ENCODE data around the gene EXT2.
A peak's percentile ranks its signal among the peaks of the same experiment; 100 is the strongest.

EXT2 gene

DNA sequence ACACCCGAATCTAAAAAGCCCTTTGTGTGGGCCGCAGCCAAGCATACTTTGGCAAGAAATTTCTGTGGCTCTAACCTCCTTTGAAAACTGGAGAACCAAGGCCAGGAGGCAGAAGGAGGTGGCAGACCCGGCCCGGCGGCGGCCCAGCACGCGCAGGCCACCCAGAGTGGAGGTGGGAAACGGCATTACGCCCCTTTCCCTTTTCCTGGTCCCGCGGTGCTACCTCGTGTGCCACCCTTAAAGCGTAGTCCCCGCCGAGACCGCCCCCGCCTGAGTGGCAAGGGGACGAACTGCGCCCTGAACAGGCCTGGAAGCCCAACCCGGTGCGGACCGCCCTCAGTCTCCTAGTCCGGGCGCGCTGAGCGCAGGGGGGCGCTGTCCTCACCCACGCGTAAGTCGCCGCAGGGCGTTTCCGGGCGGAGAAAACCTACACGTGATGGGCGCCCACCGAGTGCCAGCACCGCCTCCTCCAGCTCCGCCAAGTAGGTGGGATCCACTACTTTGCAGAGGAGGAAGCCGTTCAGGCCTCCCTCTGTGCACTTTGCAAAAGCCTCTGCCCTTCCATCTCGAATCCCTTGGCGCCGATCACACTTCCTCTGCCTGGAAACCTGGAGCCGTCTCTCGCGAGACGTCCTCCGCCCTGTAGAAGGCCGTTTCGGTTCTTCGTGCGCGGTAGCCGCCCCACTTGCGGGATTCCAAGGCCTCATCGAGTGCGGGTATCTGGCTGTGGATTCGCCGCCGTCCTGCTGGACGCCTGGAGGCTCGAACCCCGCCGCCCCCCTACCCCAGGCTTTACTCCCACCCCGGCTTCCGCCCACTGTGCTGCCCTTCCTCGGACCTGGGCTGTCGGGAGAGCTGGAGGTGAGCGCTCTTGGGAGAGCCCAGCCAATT, 29.4 kb upstream of the EXT2 start, which contains the start of gene ACCS:
Gene ACCS, plus strand, starts transcription at position 430 of the 891 bp plus-strand sequence. CDS start 1,358 bp downstream, outside the sequence.
- TF ChIP-seq, protein P1, sequence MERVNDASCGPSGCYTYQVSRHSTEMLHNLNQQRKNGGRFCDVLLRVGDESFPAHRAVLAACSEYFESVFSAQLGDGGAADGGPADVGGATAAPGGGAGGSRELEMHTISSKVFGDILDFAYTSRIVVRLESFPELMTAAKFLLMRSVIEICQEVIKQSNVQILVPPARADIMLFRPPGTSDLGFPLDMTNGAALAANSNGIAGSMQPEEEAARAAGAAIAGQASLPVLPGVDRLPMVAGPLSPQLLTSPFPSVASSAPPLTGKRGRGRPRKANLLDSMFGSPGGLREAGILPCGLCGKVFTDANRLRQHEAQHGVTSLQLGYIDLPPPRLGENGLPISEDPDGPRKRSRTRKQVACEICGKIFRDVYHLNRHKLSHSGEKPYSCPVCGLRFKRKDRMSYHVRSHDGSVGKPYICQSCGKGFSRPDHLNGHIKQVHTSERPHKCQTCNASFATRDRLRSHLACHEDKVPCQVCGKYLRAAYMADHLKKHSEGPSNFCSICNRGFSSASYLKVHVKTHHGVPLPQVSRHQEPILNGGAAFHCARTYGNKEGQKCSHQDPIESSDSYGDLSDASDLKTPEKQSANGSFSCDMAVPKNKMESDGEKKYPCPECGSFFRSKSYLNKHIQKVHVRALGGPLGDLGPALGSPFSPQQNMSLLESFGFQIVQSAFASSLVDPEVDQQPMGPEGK (CRISPR knock-in tag; IDR thresholded peaks at IDR 0.05; ENCODE audit: borderline replicate concordance): no peak
- no peak for TF ChIP-seq ZNF70 (CRISPR knock-in tag; IDR thresholded peaks at IDR 0.05)
- no peak for TF ChIP-seq OSR1 (CRISPR knock-in tag; IDR thresholded peaks at IDR 0.05)
- no peak for TF ChIP-seq PPARA (CRISPR knock-in tag; IDR thresholded peaks at IDR 0.05; ENCODE audit: borderline replicate concordance)
- TF ChIP-seq TOX (CRISPR knock-in tag; IDR thresholded peaks at IDR 0.05; ENCODE audit: borderline replicate concordance): no peak
- no peak for TF ChIP-seq GLIS3 (CRISPR knock-in tag; IDR thresholded peaks at IDR 0.05)
- TF ChIP-seq CSDC2 (CRISPR knock-in tag; IDR thresholded peaks at IDR 0.05): no peak
- TF ChIP-seq, protein P2, sequence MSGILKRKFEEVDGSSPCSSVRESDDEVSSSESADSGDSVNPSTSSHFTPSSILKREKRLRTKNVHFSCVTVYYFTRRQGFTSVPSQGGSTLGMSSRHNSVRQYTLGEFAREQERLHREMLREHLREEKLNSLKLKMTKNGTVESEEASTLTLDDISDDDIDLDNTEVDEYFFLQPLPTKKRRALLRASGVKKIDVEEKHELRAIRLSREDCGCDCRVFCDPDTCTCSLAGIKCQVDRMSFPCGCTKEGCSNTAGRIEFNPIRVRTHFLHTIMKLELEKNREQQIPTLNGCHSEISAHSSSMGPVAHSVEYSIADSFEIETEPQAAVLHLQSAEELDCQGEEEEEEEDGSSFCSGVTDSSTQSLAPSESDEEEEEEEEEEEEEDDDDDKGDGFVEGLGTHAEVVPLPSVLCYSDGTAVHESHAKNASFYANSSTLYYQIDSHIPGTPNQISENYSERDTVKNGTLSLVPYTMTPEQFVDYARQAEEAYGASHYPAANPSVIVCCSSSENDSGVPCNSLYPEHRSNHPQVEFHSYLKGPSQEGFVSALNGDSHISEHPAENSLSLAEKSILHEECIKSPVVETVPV (CRISPR knock-in tag; IDR thresholded peaks at IDR 0.05): no peak
- 0 out of 2 replicates have a peak, but pooled peaks have one; percentile 31 for TF ChIP-seq ZFP3 (CRISPR knock-in tag; IDR thresholded peaks at IDR 0.05)
- TF ChIP-seq, protein P3, sequence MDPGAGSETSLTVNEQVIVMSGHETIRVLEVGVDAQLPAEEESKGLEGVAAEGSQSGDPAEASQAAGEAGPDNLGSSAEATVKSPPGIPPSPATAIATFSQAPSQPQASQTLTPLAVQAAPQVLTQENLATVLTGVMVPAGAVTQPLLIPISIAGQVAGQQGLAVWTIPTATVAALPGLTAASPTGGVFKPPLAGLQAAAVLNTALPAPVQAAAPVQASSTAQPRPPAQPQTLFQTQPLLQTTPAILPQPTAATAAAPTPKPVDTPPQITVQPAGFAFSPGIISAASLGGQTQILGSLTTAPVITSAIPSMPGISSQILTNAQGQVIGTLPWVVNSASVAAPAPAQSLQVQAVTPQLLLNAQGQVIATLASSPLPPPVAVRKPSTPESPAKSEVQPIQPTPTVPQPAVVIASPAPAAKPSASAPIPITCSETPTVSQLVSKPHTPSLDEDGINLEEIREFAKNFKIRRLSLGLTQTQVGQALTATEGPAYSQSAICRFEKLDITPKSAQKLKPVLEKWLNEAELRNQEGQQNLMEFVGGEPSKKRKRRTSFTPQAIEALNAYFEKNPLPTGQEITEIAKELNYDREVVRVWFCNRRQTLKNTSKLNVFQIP (CRISPR knock-in tag; IDR thresholded peaks at IDR 0.05; ENCODE audit: borderline replicate concordance, low read depth): no peak
- TF ChIP-seq ESRRG (CRISPR knock-in tag; IDR thresholded peaks at IDR 0.05): no peak
- TF ChIP-seq SNAI2 (CRISPR knock-in tag; IDR thresholded peaks at IDR 0.05): no peak
- TF ChIP-seq ARNTL (CRISPR knock-in tag; IDR thresholded peaks at IDR 0.05; ENCODE audit: borderline replicate concordance, low read depth): 0 out of 2 replicates have a peak, but pooled peaks have one; percentile 44
- ATAC-seq: peak; percentile 97

DNA sequence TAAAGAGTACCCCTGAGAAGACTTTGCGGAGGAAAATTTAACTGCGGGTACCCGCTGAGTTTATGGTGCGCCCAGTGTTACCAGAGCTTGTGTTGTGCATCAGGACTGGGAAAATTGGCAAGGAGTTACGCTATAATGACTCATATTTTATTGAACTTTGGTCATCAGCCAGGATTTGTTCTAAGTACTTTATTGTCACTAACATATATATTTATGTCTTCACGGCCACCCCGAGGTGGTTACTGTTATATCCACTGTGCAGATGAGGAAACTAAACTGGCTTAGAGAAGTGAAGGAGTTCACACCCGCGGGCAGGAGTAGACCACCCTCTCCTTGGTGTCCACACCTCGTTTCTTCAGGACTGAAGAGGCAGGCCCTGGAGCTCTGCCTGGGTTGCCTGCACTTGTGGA, 28.7 kb upstream of the EXT2 start:
- TF ChIP-seq ZFP30 (CRISPR knock-in tag; IDR thresholded peaks at IDR 0.05) (no peak), GLIS3 (CRISPR knock-in tag; IDR thresholded peaks at IDR 0.05) (no peak), ZC3H10 (CRISPR knock-in tag; IDR thresholded peaks at IDR 0.05) (no peak), SNAI2 (CRISPR knock-in tag; IDR thresholded peaks at IDR 0.05) (no peak), ZNF70 (CRISPR knock-in tag; IDR thresholded peaks at IDR 0.05) (no peak), PPARA (CRISPR knock-in tag; IDR thresholded peaks at IDR 0.05; ENCODE audit: borderline replicate concordance) (no peak), BACH2 (CRISPR knock-in tag; IDR thresholded peaks at IDR 0.05; ENCODE audit: borderline replicate concordance) (no peak)
- TF ChIP-seq, protein P3 (CRISPR knock-in tag; IDR thresholded peaks at IDR 0.05; ENCODE audit: borderline replicate concordance, low read depth): no peak
- TF ChIP-seq, protein P4, sequence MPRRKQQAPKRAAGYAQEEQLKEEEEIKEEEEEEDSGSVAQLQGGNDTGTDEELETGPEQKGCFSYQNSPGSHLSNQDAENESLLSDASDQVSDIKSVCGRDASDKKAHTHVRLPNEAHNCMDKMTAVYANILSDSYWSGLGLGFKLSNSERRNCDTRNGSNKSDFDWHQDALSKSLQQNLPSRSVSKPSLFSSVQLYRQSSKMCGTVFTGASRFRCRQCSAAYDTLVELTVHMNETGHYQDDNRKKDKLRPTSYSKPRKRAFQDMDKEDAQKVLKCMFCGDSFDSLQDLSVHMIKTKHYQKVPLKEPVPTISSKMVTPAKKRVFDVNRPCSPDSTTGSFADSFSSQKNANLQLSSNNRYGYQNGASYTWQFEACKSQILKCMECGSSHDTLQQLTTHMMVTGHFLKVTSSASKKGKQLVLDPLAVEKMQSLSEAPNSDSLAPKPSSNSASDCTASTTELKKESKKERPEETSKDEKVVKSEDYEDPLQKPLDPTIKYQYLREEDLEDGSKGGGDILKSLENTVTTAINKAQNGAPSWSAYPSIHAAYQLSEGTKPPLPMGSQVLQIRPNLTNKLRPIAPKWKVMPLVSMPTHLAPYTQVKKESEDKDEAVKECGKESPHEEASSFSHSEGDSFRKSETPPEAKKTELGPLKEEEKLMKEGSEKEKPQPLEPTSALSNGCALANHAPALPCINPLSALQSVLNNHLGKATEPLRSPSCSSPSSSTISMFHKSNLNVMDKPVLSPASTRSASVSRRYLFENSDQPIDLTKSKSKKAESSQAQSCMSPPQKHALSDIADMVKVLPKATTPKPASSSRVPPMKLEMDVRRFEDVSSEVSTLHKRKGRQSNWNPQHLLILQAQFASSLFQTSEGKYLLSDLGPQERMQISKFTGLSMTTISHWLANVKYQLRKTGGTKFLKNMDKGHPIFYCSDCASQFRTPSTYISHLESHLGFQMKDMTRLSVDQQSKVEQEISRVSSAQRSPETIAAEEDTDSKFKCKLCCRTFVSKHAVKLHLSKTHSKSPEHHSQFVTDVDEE (CRISPR knock-in tag; IDR thresholded peaks at IDR 0.05): no peak
- peak; percentile 35 for ATAC-seq

DNA sequence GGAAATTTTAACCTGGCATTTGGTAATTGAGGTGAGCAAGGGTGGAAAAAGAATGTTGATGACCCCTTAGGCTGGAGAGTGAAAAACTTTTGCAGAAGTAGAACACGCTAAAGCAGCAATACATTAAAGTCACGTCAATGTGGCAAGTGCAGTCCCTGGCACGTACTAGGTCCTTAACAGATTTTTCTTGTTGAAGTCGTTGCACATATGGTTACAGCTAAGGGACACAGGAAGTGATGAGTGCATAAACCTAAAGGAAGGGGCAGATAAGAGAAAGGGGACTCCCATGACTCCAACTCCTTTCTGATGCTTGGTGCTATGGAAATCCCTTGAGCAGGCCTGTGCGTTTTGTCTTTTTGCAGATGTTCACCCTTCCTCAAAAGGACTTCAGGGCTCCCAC, 28.2 kb upstream of the EXT2 start:
- ATAC-seq: no peak
- TF ChIP-seq ZFP30 (CRISPR knock-in tag; IDR thresholded peaks at IDR 0.05): no peak
